ENCODE data around the gene RECQL5.

DNA sequence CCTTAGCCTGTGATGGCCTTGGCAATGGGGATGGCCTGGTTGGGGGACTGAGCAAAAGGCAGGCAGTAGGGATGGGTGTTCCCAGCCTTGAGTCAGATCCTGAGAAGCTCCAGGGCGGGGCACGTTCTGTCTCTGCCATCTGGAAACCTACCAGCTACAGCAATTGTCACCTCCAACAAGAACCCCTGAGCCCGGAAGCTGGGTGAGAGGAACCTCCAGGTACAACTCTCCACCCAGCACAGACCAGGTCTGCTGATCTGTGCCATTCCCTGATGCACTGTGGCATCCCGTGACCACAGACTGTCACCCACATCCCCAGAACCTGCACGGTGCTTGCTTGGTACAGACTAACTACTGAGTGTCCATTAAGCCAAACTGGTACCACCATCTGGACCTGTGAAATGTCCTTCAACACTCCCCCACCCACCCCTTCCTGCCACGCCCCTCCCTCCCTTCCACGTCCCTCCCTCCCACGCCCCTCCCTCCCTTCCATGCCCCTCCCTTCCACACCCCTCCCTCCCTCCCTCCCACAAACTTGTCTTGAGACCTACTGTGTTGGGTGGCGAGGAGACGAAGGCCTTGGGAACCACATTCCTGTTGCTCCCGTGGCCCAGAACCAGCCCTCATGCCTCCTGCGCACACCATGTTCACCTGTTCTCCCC, 62.8 kb downstream of the RECQL5 start:
- TF ChIP-seq ZFP36 (IDR thresholded peaks at IDR 0.05; ENCODE audit: borderline replicate concordance, partially characterized antibody) (no peak), CTCF (IDR thresholded peaks at IDR 0.05) (no peak), RAD21 (conservative IDR thresholded peaks at IDR 0.05 in 1 of 2, IDR thresholded peaks at IDR 0.05 in 1 of 2) (no peak), CBX2 (IDR thresholded peaks at IDR 0.05; ENCODE audit: borderline replicate concordance, low read depth) (no peak)

All from A549 (cell line).